GM12874 (cell line): ENCODE data around the gene METTL25B.
A peak's percentile ranks its signal among the peaks of the same experiment; 100 is the strongest.

Experiments
- TF ChIP-seq, protein P1 (sequence below): IDR thresholded peaks from 2 replicates; pipeline ENCODE4 v1.5.1; 2011; ENCODE audit warnings: low read depth, mild to moderate bottlenecking, control low read depth, low read length, moderate library complexity; ENCODE audit not compliant: insufficient read depth

METTL25B gene

GRCh38 chr1:156727926-156728598, at the start of gene METTL25B:
Gene METTL25B, plus strand, starts transcription at chr1:156728469. Its CDS starts 636 bp downstream, at chr1:156729105.
- TF ChIP-seq, protein P1, sequence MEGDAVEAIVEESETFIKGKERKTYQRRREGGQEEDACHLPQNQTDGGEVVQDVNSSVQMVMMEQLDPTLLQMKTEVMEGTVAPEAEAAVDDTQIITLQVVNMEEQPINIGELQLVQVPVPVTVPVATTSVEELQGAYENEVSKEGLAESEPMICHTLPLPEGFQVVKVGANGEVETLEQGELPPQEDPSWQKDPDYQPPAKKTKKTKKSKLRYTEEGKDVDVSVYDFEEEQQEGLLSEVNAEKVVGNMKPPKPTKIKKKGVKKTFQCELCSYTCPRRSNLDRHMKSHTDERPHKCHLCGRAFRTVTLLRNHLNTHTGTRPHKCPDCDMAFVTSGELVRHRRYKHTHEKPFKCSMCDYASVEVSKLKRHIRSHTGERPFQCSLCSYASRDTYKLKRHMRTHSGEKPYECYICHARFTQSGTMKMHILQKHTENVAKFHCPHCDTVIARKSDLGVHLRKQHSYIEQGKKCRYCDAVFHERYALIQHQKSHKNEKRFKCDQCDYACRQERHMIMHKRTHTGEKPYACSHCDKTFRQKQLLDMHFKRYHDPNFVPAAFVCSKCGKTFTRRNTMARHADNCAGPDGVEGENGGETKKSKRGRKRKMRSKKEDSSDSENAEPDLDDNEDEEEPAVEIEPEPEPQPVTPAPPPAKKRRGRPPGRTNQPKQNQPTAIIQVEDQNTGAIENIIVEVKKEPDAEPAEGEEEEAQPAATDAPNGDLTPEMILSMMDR, result no peak

DNA sequence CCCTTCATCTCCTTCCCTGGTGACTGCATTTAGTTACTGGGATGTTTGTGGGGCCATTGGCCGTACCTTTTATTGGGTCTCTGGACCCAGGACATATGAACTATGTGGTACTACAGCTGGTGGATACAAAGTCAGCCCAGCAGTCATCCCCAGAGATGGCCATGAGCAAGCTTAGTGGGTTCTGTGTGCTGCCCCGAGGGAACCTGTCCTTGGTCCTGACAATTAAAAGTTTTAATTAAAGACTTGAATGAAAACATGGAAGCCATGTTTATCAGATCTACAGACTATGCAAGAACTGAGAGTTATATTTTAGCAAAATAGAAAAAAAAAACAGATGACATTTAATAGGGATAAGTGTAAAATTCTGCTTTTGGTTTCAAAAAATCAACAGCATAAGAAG, 48.2 kb upstream of the METTL25B start:
- TF ChIP-seq, protein P1, result no peak

GRCh38 chr1:156681196-156681960, 46.9 kb upstream of the METTL25B start:
- TF ChIP-seq, protein P1, result no peak

- TF ChIP-seq, protein P1, result no peak
Observed at GRCh38 chr1:156682166-156682890, 45.9 kb upstream of the METTL25B start.

- TF ChIP-seq, protein P1, result no peak
Observed at GRCh38 chr1:156684227-156684782, 44.0 kb upstream of the METTL25B start.

- TF ChIP-seq, protein P1, result peak; percentile 92
Observed at GRCh38 chr1:156689035-156689952, 39.0 kb upstream of the METTL25B start.
